Epithelial cell of proximal tubule (primary cell): ENCODE results near the gene PEX11A. TPM values are rescaled to one million over a fixed set of nuclear protein-coding genes. Genes with fewer than 3 reads are reported as not detected.

Source experiments
- total RNA-seq: library from RNA; depleted of rRNA; stranded (reverse); fragments of >200 nt; gene quantifications from 2 replicates; pipeline ENCODE4 v1.2.3, GENCODE V29; 2015

The PEX11A gene
- total RNA-seq, 1 donor from 2014 or later: 4.5 TPM

Other genes starting within 250 kb of the PEX11A start
- gene RHCG, start 194.2 kb downstream of the PEX11A start, total RNA-seq: 0.07 TPM in 1 of 2 replicates, not detected in the other
- gene TICRR, start 115.3 kb downstream of the PEX11A start, total RNA-seq: 12.0 and 13.1 TPM in 2 replicates
- gene KIF7, start 35.3 kb downstream of the PEX11A start, total RNA-seq: 5.4 and 6.1 TPM in 2 replicates
- gene PLIN1, start 11.4 kb downstream of the PEX11A start, total RNA-seq: 0.06 and 0.14 TPM in 2 replicates
- not detected in 2 replicates for gene WDR93, start 57 bp upstream of the PEX11A start, total RNA-seq
- 1.9 and 2.7 TPM in 2 replicates for gene MESP1, start 60.5 kb upstream of the PEX11A start, total RNA-seq
- gene MESP2, start 85.6 kb upstream of the PEX11A start, total RNA-seq: 1.1 and 2.5 TPM in 2 replicates
- gene ANPEP, start 124.1 kb upstream of the PEX11A start, total RNA-seq: 8.6 and 44.9 TPM in 2 replicates
- 22.7 and 30.5 TPM in 2 replicates for gene AP3S2, start 203.2 kb upstream of the PEX11A start, total RNA-seq
- gene ARPIN, start 222.2 kb upstream of the PEX11A start, total RNA-seq: 9.1 and 10.4 TPM in 2 replicates